NCI-H2196 treated with DMSO at 0.1 percent for 48 hours (cell line): ENCODE data around the gene FBXW9.
"Not testable (repeated sequence)": the region's sequence is repeated elsewhere in the genome, so short reads cannot be mapped to it uniquely, and the experiment has no call there.

Experiments used
- DNase-seq: peaks from one replicate; lab custom pipeline; 2025; ENCODE audit not compliant: unreplicated experiment; lab: John Stamatoyannopoulos, UW

Gene FBXW9

DNA sequence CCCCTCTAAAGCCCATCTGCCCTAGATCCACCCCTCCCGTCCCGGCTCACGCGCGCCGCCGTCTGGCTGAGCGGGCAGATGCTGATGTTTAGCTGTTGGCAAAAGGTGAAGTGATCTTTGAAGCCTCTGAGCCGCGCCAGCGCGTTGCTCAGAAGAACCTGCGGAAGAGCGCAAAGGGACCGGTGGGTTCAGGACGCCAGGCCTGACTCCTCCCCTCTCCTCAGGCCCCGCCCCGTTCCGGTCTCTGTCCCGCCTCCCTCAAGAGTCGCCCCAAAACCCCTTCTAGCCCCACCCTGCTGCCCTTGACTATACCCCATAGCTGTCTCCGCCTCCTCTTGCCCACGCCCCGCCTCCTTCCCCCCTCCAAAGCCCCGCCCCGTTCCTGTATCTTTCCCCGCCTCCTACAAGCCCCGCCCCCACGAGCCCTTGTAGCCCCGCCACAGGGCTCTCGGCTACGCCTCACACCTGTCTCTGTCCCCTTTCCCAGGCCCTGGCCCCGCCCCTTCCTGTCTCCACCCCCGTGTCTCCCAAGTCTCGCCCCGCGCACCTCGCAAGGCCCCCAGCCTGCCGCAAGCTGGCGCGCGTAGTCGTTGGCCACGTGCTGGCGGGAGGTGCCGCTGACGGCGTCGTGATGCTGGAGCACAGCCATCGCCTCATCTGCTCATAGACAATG is 39.4 kb downstream of the FBXW9 start:
- DNase-seq, result no peak

- DNase-seq, result no peak
Observed at GRCh38 chr19:12655546-12655945, 40.9 kb downstream of the FBXW9 start.

- DNase-seq, result no peak
Observed at GRCh38 chr19:12652219-12652618, 44.2 kb downstream of the FBXW9 start.

- no peak for DNase-seq
Observed at GRCh38 chr19:12649941-12650340, 46.5 kb downstream of the FBXW9 start.

- no peak for DNase-seq
Observed at GRCh38 chr19:12648088-12648487, 48.3 kb downstream of the FBXW9 start.

DNA sequence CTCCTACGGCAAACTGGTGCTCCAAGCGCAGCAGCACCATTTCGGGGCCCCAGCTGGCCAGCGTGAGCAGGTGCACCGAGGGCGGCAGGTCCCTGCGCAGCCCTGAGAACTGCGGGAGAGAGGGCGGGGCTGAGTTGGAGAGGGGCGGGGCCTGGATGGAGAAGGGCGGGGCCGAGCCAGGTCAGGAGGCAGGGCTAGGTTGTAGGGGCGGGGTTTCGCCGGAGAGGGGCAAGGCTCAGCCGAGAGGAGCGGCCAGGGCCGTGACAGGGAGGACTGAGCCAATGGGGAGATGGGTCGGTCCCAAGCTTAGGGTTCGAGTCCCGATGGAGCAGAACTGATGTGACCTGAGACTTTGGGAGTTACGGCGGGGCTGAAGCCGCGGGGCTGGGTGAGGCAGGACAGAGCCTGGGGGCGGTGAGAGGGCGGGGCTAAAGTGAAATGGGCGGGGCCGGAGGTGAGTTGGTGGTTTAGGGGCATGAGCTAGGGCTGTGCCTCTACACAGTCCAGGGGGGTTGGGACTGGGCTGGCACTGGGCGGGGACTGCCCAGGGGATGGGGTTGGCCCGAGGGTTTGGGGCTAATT is 48.9 kb downstream of the FBXW9 start:
- peak; percentile 43 for DNase-seq

DNA sequence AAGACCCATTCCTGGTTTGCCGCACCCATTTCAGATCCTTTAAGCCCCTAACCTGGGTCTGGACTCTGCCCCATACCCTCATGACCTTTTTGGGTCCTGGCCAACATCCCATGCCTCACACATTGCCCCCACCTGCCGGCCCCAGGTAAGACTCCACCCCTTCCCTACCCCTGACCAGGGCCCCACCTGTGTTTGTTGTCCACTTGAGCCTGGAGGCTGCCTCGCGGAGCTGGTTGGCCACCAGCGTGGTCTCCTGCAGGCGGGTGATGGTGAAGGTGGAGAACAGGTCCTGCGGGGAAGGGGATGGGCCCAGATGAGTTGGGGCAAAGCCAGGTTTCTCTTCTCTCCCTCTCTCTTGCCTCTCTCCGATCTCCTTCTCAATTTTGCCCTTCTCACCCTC is 49.4 kb downstream of the FBXW9 start:
- DNase-seq, result no peak

GRCh38 chr19:12646551-12646950 is 49.9 kb downstream of the FBXW9 start:
- DNase-seq, result no peak

- not testable (repeated sequence) for DNase-seq
Observed at GRCh38 chr19:12643716-12644115, 52.7 kb downstream of the FBXW9 start.

DNA sequence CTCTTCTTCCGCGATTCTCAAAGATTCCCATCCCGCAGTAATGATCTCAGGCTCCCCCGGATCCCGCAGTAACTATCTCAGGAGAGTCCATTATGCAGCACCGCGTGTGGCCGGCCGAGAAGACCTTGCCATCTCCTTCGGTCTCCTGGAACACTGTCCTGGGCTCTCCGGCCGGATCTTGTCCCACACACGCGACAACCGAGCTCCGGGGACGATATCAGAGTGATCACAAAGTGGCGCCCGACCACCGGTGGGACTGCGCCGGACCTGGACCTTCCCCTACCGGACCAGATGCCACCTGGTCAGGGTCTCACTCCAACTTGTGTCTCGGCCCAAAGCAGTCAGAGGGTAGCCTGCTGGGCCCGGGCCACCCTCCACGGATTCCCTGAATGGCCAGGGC is 53.9 kb downstream of the FBXW9 start:
- DNase-seq, result no peak

DNA sequence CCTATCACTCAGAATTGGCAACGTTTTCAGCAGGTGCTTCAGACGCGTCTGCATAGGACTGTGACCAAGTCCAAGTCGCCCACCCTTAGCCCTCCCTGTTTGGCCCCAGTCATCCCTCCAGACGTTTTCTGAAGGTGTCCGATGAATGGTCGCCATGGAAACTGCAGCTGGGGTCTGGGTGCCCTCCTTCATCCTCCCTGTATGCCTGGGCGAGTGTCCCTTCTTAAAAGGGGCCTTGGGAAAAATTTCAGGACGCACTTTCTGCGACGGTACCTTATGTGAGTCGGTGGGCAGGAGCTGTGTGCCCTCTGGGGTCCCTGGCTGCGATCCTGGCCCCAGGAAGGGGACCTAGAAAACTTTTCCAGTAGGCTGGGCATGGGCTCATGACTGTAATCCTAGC is 55.0 kb downstream of the FBXW9 start:
- DNase-seq, result no peak

DNA sequence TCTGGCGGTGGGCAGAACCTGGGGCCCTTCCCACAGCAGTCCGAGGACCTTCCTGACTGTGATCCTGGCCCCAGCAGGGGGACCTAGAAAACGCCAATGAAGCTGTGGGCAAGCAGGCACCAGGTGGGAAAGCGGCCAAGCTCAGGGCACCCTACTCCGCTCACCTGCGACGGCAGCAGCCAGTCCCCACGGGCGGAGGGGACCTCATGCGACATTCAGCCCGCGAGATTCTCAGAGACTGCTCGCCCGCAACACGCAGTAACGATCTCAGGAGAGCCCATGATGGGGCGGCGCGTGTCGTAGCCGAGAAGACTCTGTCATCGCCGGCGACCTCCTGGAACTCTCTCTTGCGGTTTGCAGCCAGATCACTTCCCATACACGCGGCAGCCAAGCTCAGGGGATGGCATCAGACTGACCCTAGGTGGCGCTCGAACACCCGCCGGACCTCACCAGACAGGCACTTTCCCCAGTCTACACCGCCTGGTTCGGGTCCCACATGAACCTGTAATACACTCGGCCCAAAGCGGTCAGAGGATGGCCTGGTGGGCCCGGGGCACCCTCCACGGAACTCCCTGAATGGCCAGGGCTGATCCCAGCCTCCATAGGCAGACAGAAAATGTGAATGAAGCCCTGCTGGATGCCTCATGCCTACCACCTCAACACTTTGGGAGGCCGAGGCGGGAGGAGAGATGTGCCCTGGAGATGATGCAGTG is 56.4 kb downstream of the FBXW9 start:
- peak; percentile 44 for DNase-seq
